PFSK-1 (cell line): ENCODE results near the gene AQP12B.

Experiments used
- FOXP2 ChIP-seq: optimal IDR thresholded peaks from 2 replicates; pipeline ENCODE3; 2011; ENCODE audit warnings: borderline replicate concordance, control low read depth, inconsistent platforms; ENCODE audit not compliant: insufficient read depth; ENCODE audit errors: extremely low read length, extremely low read depth
- POLR2AphosphoS5 ChIP-seq: IDR thresholded peaks from 2 replicates; pipeline ENCODE4 v1.6.1; 2012; ENCODE audit warnings: low read depth, mild to moderate bottlenecking, control low read depth, low read length, moderate library complexity
- SIN3A ChIP-seq: IDR thresholded peaks from 2 replicates; pipeline ENCODE4 v1.6.1; 2012; ENCODE audit warnings: mild to moderate bottlenecking, low read length, moderate library complexity, borderline replicate concordance; ENCODE audit not compliant: insufficient read depth
- TAF1 ChIP-seq: IDR thresholded peaks from 2 replicates; pipeline ENCODE4 v1.6.1; 2012; ENCODE audit warnings: low read length, control low read depth, borderline replicate concordance; ENCODE audit not compliant: insufficient read depth
- TF ChIP-seq, protein P1 (sequence below), 2 experiments: IDR thresholded peaks; 2 replicates each; pipeline versions ENCODE4 v1.6.1 to v1.8.0; 2011 to 2012; ENCODE audit warnings: low read depth in 2 of 2, low read length in 2 of 2, control low read depth in 1 of 2, inconsistent platforms in 1 of 2, mild to moderate bottlenecking in 1 of 2, moderate library complexity in 1 of 2; ENCODE audit not compliant: insufficient read depth in 1 of 2

AQP12B gene

DNA sequence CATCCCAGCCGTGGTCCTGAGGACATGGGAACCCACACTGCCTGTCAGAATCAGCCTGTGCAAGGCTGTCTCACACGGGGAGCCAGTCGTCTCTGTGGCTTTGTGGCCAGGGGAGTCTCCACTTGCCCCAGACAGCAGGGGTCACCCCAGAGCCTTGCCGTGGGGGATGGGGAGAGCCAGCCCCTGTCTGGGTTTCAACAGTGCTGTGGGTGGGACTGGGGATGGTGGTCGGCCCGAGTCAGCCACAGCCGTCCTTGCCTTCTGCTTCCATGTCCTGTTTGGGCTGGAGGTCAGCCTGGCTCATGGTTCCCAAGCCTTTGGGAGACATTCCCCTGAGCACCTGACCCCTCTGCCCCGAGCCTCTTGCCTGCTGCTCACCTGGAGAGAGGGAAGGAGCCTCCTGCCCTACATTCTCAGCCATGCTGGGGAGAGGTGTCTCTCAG, 37.8 kb downstream of the AQP12B start:
- no peak for TF ChIP-seq POLR2AphosphoS5
- TF ChIP-seq TAF1: no peak
- TF ChIP-seq SIN3A: no peak
- TF ChIP-seq FOXP2: no peak
- TF ChIP-seq, protein P1, sequence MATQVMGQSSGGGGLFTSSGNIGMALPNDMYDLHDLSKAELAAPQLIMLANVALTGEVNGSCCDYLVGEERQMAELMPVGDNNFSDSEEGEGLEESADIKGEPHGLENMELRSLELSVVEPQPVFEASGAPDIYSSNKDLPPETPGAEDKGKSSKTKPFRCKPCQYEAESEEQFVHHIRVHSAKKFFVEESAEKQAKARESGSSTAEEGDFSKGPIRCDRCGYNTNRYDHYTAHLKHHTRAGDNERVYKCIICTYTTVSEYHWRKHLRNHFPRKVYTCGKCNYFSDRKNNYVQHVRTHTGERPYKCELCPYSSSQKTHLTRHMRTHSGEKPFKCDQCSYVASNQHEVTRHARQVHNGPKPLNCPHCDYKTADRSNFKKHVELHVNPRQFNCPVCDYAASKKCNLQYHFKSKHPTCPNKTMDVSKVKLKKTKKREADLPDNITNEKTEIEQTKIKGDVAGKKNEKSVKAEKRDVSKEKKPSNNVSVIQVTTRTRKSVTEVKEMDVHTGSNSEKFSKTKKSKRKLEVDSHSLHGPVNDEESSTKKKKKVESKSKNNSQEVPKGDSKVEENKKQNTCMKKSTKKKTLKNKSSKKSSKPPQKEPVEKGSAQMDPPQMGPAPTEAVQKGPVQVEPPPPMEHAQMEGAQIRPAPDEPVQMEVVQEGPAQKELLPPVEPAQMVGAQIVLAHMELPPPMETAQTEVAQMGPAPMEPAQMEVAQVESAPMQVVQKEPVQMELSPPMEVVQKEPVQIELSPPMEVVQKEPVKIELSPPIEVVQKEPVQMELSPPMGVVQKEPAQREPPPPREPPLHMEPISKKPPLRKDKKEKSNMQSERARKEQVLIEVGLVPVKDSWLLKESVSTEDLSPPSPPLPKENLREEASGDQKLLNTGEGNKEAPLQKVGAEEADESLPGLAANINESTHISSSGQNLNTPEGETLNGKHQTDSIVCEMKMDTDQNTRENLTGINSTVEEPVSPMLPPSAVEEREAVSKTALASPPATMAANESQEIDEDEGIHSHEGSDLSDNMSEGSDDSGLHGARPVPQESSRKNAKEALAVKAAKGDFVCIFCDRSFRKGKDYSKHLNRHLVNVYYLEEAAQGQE (IDR thresholded peaks at IDR 0.05; ENCODE audit: insufficient read depth in 1 of 2, low read depth in 2 of 2, low read length in 2 of 2): no peak

DNA sequence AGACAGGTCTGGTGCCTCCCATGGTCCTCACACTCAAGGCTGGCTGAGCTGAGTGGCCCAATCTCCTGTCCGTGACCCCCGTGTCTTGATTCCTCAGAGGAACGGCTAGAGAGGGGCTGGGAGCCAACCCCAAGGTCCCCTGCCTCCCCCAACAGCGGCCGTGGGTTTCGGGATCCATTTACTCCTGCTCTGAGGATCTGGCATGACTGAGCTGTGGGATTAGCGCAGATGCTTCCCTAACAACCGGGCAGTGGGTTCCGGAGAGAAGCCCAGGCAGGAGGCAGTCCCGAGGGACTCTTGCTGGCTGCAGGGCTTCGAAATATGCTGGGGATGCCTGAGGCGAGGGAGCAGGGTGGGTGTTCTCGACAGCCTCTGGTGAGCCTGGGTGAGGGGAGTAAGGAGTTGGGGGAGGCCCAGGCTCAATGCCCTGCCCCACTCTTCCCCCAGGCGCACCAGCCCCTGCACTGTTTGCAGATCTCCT, 38.5 kb downstream of the AQP12B start:
- TF ChIP-seq FOXP2: no peak

DNA sequence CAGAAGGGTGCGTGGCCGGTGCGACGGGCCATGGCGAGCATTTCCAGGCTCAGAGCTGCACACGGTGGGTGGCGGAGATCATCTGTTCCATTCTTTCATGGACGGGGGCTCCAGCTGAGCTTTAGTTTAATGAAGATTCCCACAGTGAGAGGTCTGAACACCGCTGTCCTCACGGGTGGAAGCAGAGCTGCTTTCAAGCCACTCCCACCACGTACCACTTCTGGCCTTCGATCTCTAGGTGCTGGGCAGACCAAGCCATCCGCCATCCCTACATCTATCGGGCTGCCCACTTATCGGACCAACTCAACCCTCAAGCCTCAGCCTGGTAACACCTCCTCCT, 38.9 kb downstream of the AQP12B start:
- TF ChIP-seq, protein P1 (IDR thresholded peaks at IDR 0.05; ENCODE audit: insufficient read depth in 1 of 2, low read depth in 2 of 2, low read length in 2 of 2): no peak
- no peak for TF ChIP-seq FOXP2
- no peak for TF ChIP-seq POLR2AphosphoS5
- TF ChIP-seq TAF1: no peak
- no peak for TF ChIP-seq SIN3A

DNA sequence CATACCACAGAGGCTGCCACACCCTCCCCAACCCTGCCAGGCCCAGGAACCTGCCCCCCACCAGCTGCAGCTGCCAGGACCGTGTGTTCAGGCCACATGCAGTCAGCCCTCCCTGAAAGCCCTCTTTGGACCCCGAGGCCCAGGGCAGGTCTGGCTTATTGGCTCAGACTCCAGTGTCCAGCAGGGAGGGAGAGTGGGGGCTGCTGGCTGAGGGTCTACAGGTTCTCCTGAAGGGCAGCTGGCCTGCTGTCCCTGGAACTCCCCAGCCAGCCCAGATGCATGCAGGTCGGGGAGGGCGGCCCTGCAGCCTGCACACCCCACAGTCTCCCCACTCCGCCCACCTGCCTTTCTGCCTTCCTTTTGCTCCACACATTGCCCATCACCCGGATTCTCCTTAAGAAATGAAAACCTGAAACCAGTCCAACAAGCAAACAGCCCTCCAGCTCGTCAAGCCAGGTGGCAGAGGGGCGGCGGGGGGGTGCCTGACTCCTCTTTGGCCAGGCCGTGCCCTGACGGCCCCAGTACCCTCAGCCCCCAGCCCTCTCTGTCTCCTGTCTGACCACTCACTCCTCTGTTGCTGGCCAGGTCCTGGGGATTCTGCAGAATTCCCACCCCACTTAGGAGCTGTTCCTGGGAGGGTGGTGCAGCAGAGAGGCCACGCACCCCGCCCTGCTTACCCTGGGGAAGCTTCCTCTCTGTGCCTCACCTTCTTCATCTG, 39.4 kb downstream of the AQP12B start:
- TF ChIP-seq POLR2AphosphoS5 (no peak), FOXP2 (no peak), TAF1 (no peak), SIN3A (no peak)
- TF ChIP-seq, protein P1 (IDR thresholded peaks at IDR 0.05; ENCODE audit: insufficient read depth in 1 of 2, low read depth in 2 of 2, low read length in 2 of 2): no peak

DNA sequence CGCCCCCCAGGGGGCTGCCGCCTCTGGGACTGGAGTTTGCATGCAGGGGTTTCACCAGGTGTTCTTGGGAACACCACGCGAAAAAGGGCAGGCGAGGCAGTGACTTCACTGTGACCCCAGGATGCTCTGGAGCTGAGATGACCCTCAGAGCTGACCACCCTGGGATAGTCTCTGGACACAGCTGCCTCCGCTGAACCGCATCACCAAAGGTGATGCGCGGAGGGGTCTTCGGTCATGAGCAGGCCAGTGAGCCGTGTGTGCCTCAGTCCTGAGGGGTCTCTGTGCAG, 39.9 kb downstream of the AQP12B start:
- TF ChIP-seq FOXP2 (no peak), SIN3A (no peak), TAF1 (no peak), POLR2AphosphoS5 (no peak)
- TF ChIP-seq, protein P1 (IDR thresholded peaks at IDR 0.05; ENCODE audit: insufficient read depth in 1 of 2, low read depth in 2 of 2, low read length in 2 of 2): no peak
